Mesodermal cell (in vitro differentiated cells): ENCODE results near the gene RASGRF2.
"Not testable (repeated sequence)": the region's sequence is repeated elsewhere in the genome, so short reads cannot be mapped to it uniquely, and the experiment has no call there.

Source experiments
- H3K27ac ChIP-seq: 2 replicates; pipeline ENCODE4 v1.7.0; 2013; ENCODE audit warnings: mild to moderate bottlenecking, low read depth, low read length, moderate library complexity; ENCODE audit not compliant: severe bottlenecking
- H3K36me3 ChIP-seq: 2 replicates; pipeline ENCODE4 v1.7.1; 2013; ENCODE audit warnings: mild to moderate bottlenecking, low read length, moderate library complexity; ENCODE audit not compliant: control insufficient read depth, insufficient read depth
- H3K4me1 ChIP-seq: one replicate; pipeline ENCODE4 v1.7.1; 2013; ENCODE audit warnings: mild to moderate bottlenecking, low read length; ENCODE audit not compliant: insufficient read depth, control insufficient read depth, poor library complexity, severe bottlenecking
- H3K4me3 ChIP-seq: 2 replicates; pipeline ENCODE4 v1.7.0; 2013; ENCODE audit warnings: low read length, control low read depth, mild to moderate bottlenecking; ENCODE audit not compliant: insufficient read depth, poor library complexity, severe bottlenecking; ENCODE audit errors: extremely low read depth
- H3K9me3 ChIP-seq: 2 replicates; pipeline ENCODE4 v1.7.1; 2013; ENCODE audit warnings: mild to moderate bottlenecking, low read length, moderate library complexity; ENCODE audit not compliant: control insufficient read depth
- WGBS, 2 experiments: methylation state at CpG; one replicate each; pipeline ENCODE4 v1.1.5; 2013; ENCODE audit warnings: missing lambda C conversion rate in 2 of 2; ENCODE audit not compliant: insufficient coverage in 2 of 2; 5-methylcytosine and 5-hydroxymethylcytosine counted together

Gene RASGRF2

DNA sequence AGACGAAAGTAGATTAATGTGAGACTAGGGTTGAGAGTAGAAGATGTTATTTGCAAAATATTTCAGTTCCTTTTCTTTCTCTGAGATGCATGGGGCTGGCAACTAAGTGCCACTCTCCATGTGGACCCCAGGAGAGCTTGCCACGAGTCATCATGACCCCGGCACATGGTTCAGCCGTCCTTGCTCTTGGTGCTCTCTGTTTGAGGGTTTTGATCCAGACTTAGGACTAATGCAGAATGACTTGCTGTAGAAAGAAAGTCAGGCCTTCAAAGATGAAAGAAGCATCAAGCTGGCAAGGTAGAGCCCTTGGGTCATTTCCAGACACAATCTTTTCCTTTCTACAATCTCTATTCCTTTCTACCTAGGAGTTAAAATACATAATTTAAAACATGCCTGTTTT, 84.7 kb downstream of the RASGRF2 start:
- H3K4me3 ChIP-seq, result no peak overlapping the region
- no peaks in the 10 kb centered on the region for H3K9me3 ChIP-seq
- no peak overlapping the region for H3K27ac ChIP-seq
- peaks cover 8% of the 10 kb centered on the region for H3K4me1 ChIP-seq
- WGBS, 2 experiments, result 89 to 95% methylated on average over 3 of the region's 4 CpGs
- H3K36me3 ChIP-seq, result no peaks in the 10 kb centered on the region

DNA sequence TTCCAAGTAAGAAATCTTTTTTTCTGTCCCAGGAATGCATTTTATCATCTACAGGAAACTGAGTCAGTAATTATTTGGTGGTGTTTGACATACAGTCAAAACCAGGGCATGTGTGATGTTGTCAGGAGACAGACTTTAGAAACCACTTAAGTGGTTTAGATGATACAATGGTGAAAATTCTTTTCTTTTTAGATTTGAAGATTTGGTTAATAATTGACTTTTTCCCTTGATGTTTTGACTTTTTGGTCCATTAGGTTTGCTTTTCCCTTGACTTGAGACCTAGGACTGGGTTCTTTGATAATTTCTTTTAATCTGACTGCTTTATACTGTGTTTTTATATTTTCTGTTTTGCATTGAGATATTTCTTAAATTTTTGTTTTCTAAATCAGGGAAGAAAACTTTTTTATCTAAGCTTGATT, 85.2 kb downstream of the RASGRF2 start:
- H3K4me1 ChIP-seq, result peaks cover 8% of the 10 kb centered on the region
- H3K27ac ChIP-seq, result no peak overlapping the region
- H3K9me3 ChIP-seq, result no peaks in the 10 kb centered on the region
- H3K4me3 ChIP-seq, result no peak overlapping the region
- H3K36me3 ChIP-seq, result no peaks in the 10 kb centered on the region

DNA sequence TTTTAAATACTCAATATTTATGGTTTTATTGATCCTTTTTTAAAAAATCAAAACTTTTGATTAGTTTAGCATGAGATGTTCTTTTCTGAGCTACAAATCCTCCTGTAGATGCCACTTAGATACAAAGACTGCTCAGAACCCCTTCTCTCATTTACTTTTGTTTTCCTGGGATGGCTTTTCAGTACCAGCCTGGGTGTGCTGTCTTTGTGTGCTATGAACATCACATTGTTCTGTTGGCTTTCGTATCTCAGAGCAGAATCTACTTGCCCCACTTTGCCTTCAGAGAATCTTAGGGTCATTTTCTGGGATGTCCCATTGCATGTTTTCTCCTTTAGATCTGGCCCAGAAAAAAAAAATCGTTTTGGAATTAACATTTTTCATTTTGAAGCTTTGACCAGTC, 85.9 kb downstream of the RASGRF2 start:
- Histone ChIP-seq H3K36me3 (no peaks in the 10 kb centered on the region), H3K4me3 (no peak overlapping the region)
- WGBS, 2 experiments, result 86 to 89% methylated on average over 1 to 2 of the region's 2 CpGs

DNA sequence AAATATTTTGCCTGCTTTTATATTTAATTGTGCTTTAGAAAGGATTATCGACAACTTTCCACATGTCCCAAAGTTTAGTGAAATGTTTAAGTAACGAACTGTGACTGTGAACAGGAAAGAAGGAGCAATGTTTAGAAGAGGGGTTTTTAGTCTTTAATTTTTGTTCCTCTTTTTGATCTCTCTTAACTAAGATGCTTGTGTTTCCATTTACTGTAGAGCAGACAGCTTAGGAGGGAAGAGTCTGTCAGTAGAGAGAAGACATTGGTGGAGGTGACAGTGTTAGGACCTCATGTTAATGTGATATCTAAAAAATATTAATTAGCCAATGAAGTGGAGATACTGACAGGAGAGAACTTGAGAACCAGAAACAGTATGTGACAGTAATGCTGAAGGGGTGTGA, 92.2 kb downstream of the RASGRF2 start:
- peaks cover 5% of the 10 kb centered on the region for H3K9me3 ChIP-seq
- no peak overlapping the region for H3K27ac ChIP-seq
- no peak overlapping the region for H3K4me3 ChIP-seq
- no peaks in the 10 kb centered on the region for H3K4me1 ChIP-seq
- no CpG with 5 or more reads among the region's 2 CpGs for WGBS, 2 experiments
- no peaks in the 10 kb centered on the region for H3K36me3 ChIP-seq

More for the DNA sequence above, 85.9 kb downstream of the RASGRF2 start:
- H3K4me1 ChIP-seq, result peaks cover 8% of the 10 kb centered on the region
- no peak overlapping the region for H3K27ac ChIP-seq
- H3K9me3 ChIP-seq, result no peaks in the 10 kb centered on the region

DNA sequence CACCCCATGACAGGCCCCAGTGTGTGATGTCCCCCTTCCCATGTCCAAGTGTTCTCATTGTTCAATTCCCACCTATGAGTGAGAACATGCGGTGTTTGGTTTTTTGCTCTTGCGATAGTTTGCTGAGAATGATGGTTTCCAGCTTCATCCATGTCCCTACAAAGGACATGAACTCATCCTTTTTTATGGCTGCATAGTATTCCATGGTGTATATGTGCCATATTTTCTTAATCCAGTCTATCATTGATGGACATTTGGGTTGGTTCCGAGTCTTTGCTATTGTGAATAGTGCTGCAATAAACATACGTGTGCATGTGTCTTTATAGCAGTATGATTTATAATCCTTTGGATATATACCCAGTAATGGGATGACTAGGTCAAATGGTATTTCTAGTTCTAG, 93.1 kb downstream of the RASGRF2 start:
- not testable (repeated sequence) for H3K4me3 ChIP-seq, H3K9me3 ChIP-seq, H3K27ac ChIP-seq, H3K4me1 ChIP-seq, H3K36me3 ChIP-seq
- no CpG with 5 or more reads among the region's 4 CpGs for WGBS, 2 experiments

DNA sequence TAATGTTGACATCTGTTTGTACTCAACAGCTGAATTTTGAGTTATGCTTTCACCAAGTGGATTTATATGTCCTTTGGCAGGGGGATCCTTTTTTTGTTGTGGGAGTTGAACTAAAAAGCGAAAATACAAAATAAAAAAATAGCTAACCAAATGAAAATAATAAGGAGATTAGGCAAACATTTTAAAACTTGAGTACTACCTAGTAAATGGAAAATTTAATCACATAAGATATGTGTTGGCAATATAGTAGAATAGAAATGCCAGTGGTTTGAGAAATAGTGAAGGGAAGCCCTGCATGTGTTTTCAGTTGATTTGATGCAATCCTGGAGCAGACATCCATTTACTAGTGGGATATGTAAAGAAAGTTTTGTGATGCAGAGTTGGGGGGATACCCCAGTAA, 98.0 kb downstream of the RASGRF2 start:
- Histone ChIP-seq H3K36me3 (no peaks in the 10 kb centered on the region), H3K4me1 (no peaks in the 10 kb centered on the region), H3K9me3 (no peaks in the 10 kb centered on the region), H3K27ac (no peak overlapping the region), H3K4me3 (no peak overlapping the region)
- WGBS, 2 experiments, result no CpG with 5 or more reads among the region's 1 CpG

DNA sequence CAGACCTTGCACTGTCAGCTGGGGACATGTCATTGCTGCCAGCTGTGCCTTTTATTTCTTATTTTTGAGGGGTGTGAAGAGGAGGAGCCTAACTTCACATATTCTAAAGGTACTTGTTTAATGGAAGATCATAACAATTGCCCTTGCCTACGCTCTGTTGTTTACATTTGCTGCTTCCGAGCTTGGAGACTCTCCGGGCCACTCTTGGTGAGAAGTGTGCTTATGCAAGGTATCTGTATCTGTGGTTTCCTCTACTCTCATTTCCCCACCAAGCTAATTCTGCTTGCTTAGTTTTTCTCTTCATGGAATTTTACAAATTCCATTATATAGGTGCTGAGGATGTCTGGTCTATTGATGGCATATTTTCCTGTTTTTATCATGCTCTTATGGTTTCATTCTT, 105.3 kb downstream of the RASGRF2 start:
- no peaks in the 10 kb centered on the region for H3K36me3 ChIP-seq
- no peak overlapping the region for H3K27ac ChIP-seq
- no CpG with 5 or more reads among the region's 3 CpGs for WGBS, 2 experiments
- H3K9me3 ChIP-seq, result no peaks in the 10 kb centered on the region
- H3K4me1 ChIP-seq, result no peaks in the 10 kb centered on the region
- H3K4me3 ChIP-seq, result no peak overlapping the region

DNA sequence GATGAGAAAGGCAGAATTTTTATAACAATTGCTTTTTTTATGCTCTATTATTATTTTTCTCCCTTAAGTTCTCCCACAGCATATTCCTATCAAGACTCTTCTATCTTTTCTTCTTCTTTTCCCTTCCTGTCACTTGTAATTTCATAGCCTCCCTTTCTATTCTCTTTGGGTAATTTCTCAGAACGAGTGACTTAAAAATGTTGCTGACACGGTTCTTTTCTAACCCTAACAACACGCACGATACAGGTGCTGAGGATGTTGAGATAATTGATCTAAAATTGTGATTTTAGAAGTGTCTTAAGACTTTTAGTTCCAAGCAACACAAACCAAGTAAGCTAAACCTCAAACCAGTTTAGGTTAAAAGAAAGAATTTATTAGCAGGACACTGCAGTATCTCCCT, 105.9 kb downstream of the RASGRF2 start:
- no peaks in the 10 kb centered on the region for H3K36me3 ChIP-seq
- no peak overlapping the region for H3K27ac ChIP-seq
- 100% methylated on average over 1 of the region's 4 CpGs; no CpG with 5 or more reads in 1 of the 2 experiments for WGBS, 2 experiments
- no peak overlapping the region for H3K4me3 ChIP-seq
- no peaks in the 10 kb centered on the region for H3K4me1 ChIP-seq
- no peaks in the 10 kb centered on the region for H3K9me3 ChIP-seq

DNA sequence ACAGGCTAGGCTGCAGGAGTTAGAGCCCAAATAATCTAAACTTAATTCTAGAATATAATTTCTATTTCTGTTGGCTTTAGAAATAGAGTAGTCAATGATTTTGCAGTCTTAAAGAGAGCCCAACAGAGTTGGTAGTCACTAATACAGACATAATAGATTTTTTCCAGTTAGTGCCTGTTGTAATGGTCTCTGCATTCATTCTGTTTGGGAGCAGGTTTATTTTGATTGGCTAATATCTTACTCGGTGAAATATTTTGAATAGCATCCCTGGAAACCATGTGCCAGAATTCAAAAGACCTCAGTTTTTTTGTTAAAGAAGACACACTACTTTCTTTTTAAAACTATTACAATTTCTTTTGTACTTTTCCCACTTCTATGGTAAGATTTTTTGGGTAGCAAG, 107.2 kb downstream of the RASGRF2 start:
- Histone ChIP-seq H3K9me3 (no peaks in the 10 kb centered on the region), H3K27ac (no peak overlapping the region), H3K36me3 (no peaks in the 10 kb centered on the region), H3K4me3 (no peak overlapping the region), H3K4me1 (no peaks in the 10 kb centered on the region)
- no CpG with 5 or more reads among the region's 1 CpG for WGBS, 2 experiments

DNA sequence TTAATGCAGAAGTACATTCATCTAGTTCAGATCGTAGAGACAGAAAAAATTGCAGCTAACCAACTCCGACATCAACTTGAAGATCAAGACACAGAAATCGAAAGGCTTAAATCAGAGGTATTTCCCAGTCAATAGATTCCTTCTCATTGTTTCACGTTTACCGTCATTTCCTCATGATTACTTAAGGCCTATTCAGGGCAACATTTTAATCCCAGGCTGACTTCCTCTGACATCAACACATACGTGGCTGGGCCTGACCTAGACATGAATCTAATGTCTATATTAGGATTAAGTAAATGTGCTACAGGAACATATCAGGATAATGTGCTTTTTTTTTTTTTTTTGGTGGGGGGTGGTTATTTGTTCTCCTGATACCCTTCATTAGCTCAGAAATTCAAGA, 107.9 kb downstream of the RASGRF2 start:
- H3K9me3 ChIP-seq, result no peaks in the 10 kb centered on the region
- WGBS, 2 experiments, result 98 to 100% methylated on average over 4 to 5 of the region's 6 CpGs
- no peaks in the 10 kb centered on the region for H3K36me3 ChIP-seq
- no peak overlapping the region for H3K27ac ChIP-seq
- no peaks in the 10 kb centered on the region for H3K4me1 ChIP-seq
- no peak overlapping the region for H3K4me3 ChIP-seq

DNA sequence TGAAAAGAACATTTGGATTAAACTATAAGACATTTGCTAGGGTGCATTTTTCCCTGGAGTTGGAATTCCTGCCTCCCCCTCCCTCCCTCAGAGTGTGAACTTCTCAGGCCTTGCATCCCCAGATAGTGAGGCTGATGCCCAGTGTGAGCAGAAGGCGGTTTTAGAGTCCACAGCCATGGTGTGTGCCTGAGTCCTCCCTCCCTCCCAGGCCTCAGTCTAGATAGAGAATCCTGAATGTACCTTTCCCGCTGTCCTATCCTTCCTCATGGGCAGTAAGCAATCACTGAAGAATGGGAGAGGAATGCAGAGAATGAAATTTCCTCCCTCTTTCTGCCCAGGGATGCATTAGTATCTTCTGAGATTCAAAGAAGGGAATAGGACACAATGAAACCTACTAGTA, 108.5 kb downstream of the RASGRF2 start:
- Histone ChIP-seq H3K4me1 (no peaks in the 10 kb centered on the region), H3K9me3 (no peaks in the 10 kb centered on the region), H3K36me3 (no peaks in the 10 kb centered on the region), H3K4me3 (no peak overlapping the region), H3K27ac (no peak overlapping the region)
- WGBS, 2 experiments, result 91 to 100% methylated on average over 1 of the region's 2 CpGs

DNA sequence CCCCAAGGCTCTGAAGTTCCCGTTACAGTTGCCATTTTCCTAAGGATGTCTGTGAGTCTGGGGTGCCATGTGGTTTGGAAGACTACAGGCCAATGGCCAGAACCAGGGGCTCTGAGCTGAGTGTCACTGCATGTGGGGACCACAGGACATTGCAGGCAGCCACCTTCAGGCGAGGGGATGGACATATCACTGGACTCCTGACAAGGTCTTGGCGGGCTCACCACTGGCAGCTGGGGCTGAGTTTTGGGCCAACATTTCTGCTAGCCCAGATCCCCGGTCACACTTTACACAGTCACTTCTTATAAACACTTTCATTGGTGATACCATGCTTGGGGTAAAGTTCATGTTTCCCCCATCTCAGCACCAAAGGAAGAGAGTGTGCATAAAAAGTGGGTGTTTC, 109.8 kb downstream of the RASGRF2 start:
- Histone ChIP-seq H3K4me3 (no peak overlapping the region), H3K9me3 (no peaks in the 10 kb centered on the region), H3K36me3 (no peaks in the 10 kb centered on the region), H3K27ac (no peak overlapping the region), H3K4me1 (no peaks in the 10 kb centered on the region)
- 90 to 91% methylated on average over 3 to 4 of the region's 4 CpGs for WGBS, 2 experiments
